Measurements from ENCODE around the gene INAVA.

The INAVA gene

GRCh38 chr1:200894712-200895442 is at the start of gene INAVA:
TSS of gene INAVA (plus strand) at chr1:200894900. CDS start at chr1:200898401, 3,501 bp downstream.
- TF ChIP-seq CTCF (IDR thresholded peaks at IDR 0.05; ENCODE audit: control extremely low read depth, extremely low read depth, low read depth, missing control alignments), result no peak
- CTCF ChIA-PET, result interaction anchor here (1.1 to 5.2 kb wide), 5 partner anchors 9 to 148 kb away, joined by 3 to 20 read pairs (median 3); no protein-coding TSS in a partner anchor
- no peak for DNase-seq (ENCODE audit: extremely low spot score)
- POLR2A ChIA-PET, result no interaction called here

GRCh38 chr1:200845360-200845759 is 49.3 kb upstream of the INAVA start:
- CTCF ChIA-PET, result interaction anchor here (1.7 to 2.2 kb wide), 3 partner anchors 16 to 223 kb away, joined by 3 to 6 read pairs (median 4); no protein-coding TSS in a partner anchor
- no peak for TF ChIP-seq CTCF (IDR thresholded peaks at IDR 0.05; ENCODE audit: control extremely low read depth, extremely low read depth, low read depth, missing control alignments)
- POLR2A ChIA-PET, result no interaction called here
- DNase-seq (ENCODE audit: extremely low spot score), result no peak

GRCh38 chr1:200846398-200846797 is 48.3 kb upstream of the INAVA start:
- TF ChIP-seq CTCF (IDR thresholded peaks at IDR 0.05; ENCODE audit: control extremely low read depth, extremely low read depth, low read depth, missing control alignments), result no peak
- DNase-seq (ENCODE audit: extremely low spot score), result no peak
- POLR2A ChIA-PET, result no interaction called here
- CTCF ChIA-PET, result interaction anchor here (0.8 to 2.2 kb wide), 3 partner anchors 212 to 225 kb away, joined by 3 to 6 read pairs (median 3); partner anchors contain the start of gene KIF14

GRCh38 chr1:200849430-200849829 is 45.3 kb upstream of the INAVA start:
- ChIA-PET POLR2A (interaction anchor here (0.5 kb wide), 1 partner anchor 177 kb away, joined by 6 read pairs; no protein-coding TSS in a partner anchor), CTCF (no interaction called here)
- no peak for TF ChIP-seq CTCF (IDR thresholded peaks at IDR 0.05; ENCODE audit: control extremely low read depth, extremely low read depth, low read depth, missing control alignments)
- DNase-seq (ENCODE audit: extremely low spot score), result no peak

GRCh38 chr1:200850554-200850953 is 44.1 kb upstream of the INAVA start:
- ChIA-PET POLR2A (no interaction called here), CTCF (interaction anchor here (0.7 to 1.2 kb wide), 4 partner anchors 9 to 40 kb away, joined by 3 to 4 read pairs (median 3); no protein-coding TSS in a partner anchor)
- no peak for TF ChIP-seq CTCF (IDR thresholded peaks at IDR 0.05; ENCODE audit: control extremely low read depth, extremely low read depth, low read depth, missing control alignments)
- no peak for DNase-seq (ENCODE audit: extremely low spot score)

- POLR2A ChIA-PET, result interaction anchor here (0.7 kb wide), 1 partner anchor 9 kb away, joined by 3 read pairs; no protein-coding TSS in a partner anchor
- CTCF ChIA-PET, result interaction anchor here (1.4 to 1.5 kb wide), 3 partner anchors 10 to 31 kb away, joined by 4 to 10 read pairs (median 5); no protein-coding TSS in a partner anchor
- TF ChIP-seq CTCF (IDR thresholded peaks at IDR 0.05; ENCODE audit: control extremely low read depth, extremely low read depth, low read depth, missing control alignments), result no peak
- DNase-seq (ENCODE audit: extremely low spot score), result no peak
Measured at GRCh38 chr1:200856716-200857357, 37.9 kb upstream of the INAVA start.
